Activated CD4-positive, CD25-positive, alpha-beta regulatory T cell treated with anti-CD3 and anti-CD28 coated beads, Interleukin-2, amount 50 U/mL, for 16 hours (primary cell): Measurements from ENCODE around the gene C1GALT1.
"Not testable (repeated sequence)": the region's sequence is repeated elsewhere in the genome, so short reads cannot be mapped to it uniquely, and the experiment has no call there.

Experiments used
- DNase-seq: peaks from one replicate; pipeline ENCODE4 v3.0.0-alpha.2; 2020; ENCODE audit warnings: low read depth, low spot score

C1GALT1 gene

DNA sequence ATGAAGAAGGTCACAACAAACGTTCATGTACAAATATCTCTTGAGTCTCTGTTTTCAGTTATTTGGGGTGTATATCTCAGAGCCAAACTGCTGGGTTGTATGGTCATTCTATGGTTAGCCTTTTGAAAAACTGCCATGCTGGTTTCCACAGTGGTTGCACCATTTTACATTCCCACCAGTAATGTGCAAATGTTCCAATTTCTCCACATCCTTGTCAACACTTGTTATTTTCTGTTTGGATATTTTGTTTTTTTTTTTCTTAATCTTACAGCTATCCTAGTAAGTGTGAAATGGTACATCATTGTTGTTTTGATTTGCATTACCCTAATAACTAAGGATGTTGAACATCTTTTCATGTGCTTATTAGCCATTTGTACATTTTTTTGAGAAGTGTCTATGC, 13.0 kb upstream of the C1GALT1 start:
- no peak for DNase-seq

DNA sequence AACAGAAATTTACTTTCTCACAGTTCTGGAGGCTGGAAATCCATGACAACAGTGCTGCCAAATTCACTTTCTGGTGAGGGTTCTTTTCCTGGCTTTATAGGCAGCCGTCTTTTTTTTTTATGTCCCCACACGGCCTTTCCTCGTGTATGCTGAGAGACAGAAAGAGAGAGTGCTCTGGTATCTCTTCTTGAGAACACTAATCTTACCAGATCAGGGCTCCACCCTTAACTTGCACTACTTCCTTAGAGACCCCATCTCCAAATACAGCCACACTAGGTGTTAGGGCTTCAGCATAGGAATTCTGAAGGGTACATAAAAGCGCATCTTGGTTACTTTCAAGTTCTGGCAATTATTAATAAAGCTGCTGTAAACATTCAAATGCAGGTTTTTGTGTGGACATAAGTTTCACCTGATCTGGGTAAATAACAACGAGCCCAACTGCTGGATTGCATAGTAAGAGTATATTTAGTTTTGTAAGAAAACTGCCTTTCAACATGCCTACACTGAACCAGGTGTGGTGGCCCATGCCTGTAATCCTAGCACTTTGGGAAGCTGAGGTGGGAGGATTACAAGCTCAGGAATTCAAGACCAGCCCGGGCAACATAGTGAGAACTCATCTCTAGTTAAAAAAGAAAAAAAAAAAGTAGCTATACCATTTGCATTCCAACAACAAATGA, 8.2 kb upstream of the C1GALT1 start:
- DNase-seq: no peak

DNA sequence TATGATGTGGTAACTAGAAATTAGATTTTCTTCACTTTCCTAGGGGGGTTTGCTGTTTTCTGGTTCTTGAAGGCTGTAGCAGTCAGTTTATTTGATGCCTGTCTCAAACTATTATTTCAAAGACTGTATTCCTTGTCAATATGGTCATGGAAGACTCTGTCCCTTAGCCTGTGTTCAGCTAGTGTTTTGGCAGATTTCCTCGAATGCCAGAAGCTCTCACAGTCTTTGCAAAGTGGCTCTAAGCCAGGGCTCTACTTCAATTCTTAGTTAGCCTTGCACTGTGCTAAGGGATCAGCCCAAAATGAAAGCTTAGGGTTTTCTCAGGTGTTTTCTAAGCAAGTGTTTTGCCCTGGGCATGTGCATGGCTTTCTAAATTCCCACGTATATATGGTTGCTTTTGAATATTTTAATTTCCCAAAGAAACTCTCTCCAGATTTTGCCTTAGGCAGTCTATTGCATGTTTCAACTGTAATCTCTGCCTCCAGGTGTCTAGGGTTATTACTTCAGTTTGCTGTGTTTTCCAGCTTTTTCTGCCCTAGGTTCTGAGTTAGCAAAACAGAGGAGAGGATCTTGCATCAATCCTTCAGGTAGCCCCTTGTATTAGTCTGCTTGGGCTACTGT, 7.2 kb upstream of the C1GALT1 start:
- DNase-seq: no peak

DNA sequence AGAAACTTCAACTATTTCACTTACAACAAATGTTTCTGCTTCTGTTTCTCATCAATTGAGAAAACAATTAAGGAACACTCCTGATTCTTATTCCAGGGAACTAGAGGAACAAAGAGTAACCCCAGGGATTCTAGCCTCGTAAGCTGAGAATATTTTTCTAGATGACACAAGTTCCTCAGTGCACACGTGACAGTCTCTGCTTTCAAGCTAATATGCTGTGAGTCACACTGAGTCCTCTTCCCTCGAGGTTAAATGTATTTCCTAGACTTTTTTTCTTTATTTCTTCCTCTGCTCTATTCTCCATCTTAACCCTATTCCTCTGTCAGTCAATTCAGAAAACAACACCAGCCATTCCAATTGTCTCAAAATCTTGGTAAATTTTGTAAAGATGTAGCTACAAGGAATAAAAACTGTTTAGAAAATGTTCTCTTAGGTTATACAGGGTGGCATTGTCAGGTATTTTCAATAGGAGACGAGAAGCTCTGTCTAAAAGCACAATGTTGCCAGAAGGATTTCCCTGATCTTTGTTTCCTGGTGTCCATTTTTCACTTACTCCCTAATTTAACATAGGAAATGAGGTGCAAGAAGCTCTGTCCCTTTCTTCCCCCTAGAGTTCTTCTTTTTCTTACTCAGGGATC, 5.8 kb upstream of the C1GALT1 start:
- DNase-seq: no peak

DNA sequence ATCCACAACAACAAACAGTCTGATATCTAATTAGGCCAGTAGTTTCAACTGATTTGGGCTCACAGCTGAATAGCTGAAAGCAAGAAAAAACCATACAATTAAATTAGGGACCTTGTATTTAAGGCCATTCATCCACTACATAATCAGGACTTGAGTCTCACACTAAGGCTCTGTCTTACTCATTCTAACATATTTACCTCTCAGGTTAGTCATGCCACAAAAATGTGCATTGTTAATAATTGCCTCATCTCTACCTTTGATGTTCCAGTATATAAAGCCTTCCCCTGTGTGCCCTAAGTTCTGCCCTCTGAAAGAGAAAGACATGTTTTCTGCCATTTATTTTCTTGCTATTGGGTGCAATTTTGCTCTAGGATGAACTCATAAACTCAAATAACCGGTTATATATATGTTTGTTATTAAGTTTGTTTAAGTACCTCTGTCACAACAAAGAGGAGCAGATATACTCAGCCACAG, 5.3 kb upstream of the C1GALT1 start:
- DNase-seq: no peak

DNA sequence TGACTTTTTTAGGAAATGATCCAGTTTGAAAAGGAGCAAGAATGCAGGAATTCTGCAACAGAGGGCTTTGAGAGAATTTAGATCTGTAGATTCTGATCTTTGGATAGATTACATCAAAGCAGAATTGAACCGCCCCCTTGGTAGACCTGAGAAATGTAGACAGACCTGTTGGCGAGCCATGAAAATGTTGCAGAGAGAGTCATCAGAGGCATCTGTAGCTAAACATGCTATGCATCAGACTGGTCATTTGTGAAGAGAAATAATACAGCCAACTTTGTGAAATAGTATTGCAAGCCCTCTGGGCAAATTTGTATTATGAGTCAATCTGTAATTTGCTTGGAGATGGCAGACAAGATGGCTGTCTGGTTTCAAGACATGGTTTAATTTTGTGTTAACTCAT, 4.3 kb upstream of the C1GALT1 start:
- DNase-seq: no peak

DNA sequence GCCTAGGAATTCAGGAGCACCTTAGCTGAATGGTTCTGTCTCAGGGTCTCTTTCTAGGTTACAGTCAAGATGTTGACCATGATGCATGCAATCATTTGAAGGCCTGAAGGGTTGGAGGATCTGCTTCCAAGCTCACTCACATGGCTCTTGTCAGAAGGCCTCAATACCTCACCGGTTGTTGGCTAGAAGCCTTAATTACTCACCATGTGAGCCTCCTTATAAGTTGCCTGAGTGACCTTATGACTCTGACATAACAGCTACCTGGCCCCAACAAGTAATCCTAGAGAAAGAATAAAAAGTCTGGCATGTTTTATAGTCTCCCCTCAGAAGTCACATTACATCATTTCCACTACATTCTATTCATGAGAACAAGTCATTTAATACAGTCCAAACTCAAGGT, 3.4 kb upstream of the C1GALT1 start:
- no peak for DNase-seq

DNA sequence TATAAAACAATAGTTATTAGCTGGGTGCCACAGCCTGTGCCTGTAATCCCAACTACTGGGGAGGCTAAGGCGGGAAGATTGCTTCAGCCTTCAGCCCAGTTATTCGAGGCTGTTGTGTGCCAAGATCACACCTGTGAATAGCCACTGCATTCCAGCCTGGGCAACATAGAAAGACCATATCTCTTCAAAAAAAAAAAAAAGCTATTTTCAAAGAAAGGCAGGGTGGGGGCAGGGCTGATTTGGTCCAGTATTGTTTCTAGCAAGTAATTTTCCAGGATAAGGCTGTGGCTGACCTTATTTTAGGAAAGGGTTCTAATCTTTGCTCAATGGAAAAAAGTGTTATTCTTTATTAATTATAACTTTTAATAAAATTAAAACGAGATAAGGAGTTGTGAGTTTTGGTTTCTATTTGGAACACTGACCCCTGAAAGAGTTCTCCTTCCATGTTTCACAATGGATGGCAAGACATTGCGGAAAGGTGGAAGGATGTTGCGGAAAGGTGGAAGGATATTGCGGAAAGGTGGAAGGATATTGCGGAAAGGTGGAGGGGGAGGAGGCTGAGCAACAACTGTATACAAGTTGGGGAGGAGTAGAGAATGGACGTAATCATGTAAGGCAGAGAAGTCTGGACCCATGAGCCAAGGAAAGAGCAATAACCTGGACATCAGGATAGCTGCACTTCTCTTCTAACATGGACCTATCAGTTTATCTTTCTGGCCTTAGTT, 1.5 kb upstream of the C1GALT1 start:
- no peak for DNase-seq

DNA sequence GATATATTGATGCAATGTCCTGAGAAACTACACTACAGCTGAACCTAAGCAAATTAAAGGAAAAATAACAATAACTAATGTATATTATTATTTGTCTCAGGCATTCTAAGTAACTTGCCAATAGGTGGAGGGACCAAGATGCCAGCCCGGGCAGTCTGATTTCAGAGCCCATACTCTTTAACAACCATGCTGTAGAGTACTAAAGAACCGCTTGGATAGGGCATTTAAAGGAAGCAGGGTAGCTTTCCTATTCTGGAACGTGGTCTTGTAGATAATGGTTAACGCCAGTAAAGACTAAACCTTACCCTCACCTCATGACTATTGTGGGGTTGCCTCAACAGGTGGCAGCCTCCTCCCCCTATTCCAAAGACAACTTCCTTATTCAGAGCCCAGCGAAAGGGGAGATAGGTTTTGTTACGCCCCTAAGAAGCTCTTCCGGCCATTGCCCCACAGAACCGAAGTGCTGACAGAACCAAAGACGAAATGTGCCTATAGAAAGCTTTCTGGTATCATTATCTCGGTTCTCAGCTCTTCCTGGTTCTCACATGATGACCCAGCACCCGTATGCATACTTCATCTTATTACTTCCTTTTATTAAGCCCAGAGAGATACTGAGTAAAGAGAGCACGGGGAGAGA, 707 bp upstream of the C1GALT1 start:
- peak; percentile 17 for DNase-seq

DNA sequence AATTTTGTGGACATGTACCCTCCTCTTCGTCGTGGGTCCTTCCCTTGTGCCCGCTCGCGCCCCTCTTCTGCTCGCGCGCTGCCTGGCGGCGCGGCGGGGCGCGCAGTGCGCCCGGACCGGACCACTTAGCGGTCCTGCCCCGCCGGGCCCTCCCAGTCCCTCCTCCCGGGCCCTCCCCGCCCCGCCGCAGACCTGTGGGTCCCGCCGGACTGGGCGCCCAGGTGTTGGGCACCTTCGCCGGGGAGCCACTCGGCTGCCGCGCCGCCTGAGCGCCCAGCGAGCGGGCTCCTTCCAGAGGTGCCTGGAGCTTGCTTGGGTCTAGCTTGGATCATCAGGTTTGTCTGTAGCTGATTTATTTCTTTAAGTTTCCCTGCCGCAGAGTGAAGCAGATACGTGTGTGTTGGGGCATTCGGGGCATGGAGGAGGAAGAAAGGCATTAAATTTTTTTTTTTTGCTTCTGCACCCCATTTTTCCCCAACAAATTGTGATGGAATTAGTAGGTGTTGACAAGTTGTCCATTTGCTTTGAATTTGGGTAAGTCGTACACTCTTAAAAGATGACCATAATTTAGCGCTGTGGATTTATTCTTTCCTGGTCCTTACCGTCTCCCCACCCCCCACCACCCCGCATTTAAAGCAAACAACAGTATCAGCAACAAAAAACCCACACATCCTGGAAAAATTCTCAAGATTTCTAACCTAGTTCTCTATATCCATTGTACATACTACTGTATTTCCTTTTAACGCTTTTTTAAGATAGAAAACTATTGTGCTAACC, 905 bp downstream of the C1GALT1 start:
- no peak for DNase-seq

DNA sequence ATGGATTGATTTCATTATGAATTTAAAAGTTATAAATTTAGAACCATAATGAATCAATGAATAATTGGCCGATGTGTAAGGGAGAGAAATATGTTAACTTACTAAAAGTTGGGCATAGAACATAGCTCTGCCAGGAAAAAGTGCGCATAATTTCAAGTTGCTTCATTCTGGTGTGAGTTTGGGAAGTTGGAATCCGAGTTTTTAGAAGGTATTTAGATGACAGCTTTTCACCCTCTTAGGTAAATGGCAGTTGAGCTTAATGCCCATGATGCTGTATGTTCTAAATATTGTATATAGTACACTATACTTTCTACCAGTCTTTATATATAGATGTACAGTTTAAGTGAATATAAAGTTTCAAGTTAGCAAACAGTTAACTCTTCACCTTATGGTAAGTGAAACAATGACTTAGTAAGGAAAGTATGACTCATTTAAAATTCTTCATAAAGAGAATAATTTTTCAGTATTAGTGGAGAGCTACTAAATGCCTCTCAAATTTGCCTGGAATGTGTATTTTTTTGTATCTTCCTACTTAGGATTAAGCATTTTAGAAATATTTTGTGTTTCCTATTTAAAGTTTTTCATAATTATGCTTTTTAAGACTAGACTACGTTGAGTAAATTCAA, 1.6 kb downstream of the C1GALT1 start:
- no peak for DNase-seq

DNA sequence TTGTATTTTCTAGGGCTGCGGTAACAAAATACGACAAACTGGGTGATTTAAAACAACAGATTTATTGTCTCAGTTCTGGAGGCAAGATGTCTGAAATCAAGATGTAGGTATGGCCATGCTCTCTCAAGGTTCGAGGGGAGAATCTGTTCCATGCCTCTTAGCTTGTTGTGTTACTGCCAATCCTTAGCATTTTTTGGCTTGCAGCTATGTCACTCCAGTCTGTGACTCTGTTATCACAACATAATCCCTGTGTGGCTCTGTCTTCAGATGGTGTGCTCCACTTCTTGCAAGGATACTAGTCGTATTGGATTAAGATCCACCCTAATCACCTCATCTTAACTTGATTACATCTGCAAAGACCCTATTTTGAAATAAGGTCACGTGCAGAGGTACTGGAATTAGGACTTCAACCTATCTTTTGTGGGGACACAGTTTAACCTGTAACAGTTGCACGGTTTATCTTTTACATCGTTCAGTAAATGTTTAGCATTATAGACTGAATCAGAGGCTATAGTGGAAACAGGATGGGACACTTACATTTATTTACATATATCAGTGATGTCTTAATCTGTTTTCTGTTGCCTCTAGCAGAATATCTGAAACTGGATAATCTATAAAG, 3.1 kb downstream of the C1GALT1 start:
- no peak for DNase-seq

DNA sequence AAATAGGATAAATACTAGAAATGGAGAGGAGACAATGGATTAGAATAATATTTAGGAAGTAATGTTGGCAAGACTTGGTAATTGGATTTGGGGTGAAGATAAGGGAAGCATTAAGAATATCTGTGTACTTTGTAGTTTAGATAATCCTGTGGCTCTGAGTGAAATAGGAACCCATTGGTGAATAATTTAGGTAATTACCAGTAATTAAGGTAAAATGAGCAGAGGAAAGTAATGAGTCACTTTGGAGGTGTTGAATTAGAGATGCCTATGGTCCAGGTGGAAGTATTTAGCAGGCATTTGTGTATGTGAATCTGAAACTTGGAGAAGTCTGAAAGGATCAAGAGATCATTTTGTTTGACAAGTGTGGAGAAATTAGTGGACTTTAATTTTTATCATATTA, 5.7 kb downstream of the C1GALT1 start:
- no peak for DNase-seq

DNA sequence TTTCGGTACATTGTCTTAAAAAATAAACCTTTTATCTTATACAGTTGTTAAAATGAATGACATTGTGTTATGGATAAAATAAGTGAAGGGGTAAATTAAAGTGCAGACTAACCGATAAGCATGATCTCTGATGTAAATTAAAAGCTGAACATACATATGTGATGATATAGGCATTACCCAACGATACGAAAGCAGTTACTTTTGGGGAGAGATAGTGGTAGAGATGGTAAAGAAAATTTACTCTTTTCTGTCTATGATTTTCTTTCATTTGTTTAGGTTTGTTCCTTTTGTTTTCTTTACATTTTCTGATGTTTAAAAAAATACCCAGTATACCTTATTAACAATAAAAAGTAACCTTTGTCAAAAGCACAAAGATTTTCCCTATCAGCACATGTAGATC, 6.4 kb downstream of the C1GALT1 start:
- no peak for DNase-seq

DNA sequence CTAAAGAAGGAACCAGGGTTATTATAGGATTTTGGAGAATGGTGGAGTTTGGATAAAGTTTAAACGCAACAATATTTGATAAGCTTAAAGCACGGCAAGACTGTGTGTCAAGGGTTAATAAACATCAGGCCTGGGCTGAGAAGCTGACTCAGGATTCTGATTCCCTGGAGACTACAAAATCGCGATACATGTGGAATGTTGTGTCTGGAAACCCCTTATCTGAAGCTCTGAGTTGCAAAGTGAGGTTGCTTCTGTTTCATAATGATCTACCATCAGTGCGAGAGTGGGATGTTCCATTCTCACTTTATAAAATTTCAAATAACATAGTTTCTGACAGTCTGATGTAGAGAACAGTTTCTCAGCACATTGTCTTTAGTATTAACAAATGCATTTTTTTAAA, 7.8 kb downstream of the C1GALT1 start:
- no peak for DNase-seq

DNA sequence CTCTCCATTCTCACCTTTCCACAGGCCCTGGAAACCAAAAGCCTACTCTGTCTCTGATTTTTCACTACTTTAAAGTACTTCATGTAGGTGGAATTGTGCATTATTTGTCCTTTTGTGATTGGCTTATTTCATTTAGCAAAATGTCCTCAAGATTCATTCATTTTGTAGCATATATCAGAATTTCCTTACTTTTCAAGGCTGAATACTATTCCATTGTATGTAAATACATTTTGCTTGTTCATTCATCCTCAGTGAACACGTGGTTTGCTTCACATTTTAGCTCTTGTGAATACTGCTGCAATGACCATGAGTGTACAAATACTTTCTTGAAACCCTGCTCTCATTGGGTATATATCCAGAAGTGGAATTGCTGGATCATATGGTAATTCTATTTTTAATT, 8.8 kb downstream of the C1GALT1 start:
- no peak for DNase-seq

DNA sequence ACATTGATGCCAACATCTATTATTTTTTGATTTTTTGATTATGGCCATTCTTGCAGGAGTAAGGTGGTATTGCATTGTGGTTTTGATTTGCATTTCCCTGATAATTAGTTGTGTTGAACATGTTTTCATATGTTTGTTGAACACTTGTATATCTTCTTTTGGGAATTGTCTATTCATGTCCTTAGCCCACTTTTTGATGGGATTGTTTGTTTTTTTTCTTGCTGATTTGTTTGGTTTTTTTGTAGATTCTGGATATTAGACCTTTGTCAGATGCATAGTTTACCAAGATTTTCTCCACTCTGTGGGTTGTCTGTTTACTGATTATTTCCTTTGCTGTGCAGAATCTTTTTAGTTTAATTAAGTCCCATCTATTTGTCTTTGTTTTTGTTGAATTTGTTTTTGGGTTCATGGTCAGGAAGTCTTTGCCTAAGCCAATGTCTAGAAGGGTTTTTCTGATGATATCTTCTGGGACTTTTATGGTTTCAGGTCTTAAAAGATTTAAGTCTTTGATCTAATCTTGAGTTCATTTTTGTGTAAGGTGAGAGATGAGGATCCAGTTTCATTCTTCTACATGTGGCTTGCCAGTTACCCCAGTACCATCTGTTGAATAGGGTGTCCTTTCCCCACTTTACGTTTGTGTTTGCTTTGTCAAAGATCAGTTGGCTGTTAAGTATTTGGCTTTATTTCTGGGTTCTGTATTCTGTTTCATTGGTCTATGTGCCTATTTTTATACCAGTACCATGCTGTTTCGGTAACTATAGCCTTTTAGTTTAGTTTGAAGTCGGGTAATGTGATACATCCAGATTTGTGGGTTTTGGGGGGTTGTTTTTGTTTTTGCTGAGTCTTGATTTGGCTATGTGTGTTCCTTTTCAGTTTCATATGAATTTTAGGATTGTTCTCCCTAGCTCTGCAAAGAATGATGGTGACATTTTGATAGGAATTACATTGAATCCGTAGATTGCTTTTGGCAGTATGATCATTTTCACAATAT, 10.7 kb downstream of the C1GALT1 start:
- not testable (repeated sequence) for DNase-seq

DNA sequence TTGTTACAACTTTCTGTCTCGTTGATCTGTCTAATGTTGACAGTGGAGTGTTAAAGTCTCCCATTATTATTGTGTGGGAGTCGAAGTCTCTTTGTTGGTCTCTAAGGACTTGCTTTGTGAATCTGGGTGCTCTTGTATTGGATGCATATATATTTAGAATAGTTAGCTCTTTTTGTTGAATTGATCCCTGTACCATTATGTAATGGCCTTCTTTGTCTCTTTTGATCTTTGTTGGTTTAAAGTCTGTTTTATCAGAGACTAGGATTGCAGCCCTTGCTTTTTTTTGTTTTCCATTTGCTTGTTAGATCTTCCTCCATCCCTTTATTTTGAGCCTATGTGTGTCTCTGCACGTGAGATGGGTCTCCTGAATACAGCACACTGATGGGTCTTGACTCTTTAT, 17.2 kb downstream of the C1GALT1 start:
- not testable (repeated sequence) for DNase-seq

DNA sequence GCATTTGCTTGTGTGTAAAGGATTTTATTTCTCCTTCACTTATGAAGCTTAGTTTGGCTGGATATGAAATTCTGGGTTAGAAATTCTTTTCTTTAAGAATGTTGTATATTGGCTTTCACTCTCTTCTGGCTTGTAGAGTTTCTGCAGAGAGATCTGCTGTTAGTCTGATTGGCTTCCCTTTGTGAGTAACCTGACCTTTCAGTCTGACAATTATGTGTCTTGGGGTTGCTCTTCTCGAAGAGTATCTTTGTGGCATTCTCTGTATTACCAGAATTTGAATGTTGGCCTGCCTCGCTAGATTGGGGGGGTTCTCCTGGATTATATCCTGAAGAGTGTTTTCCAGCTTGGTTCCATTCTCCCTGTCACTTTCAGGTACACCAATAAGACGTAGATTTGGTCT, 17.9 kb downstream of the C1GALT1 start:
- DNase-seq: not testable (repeated sequence)
